GM12801 (cell line): Measurements from ENCODE around the gene MMP28.
A peak's percentile ranks its signal among the peaks of the same experiment; 100 is the strongest.

ENCODE experiments used
- TF ChIP-seq, protein P1 (sequence below): IDR thresholded peaks from one replicate; pipeline ENCODE4 v1.5.1; 2011; ENCODE audit warnings: control low read depth; ENCODE audit not compliant: insufficient read length; ENCODE audit errors: extremely low read depth

Gene MMP28

GRCh38 chr17:35808962-35809854 lies 13.8 kb upstream of the MMP28 start, which contains the start of gene TAF15:
TAF15 (plus strand) TSS chr17:35809484; CDS start chr17:35809570, 86 bp downstream.
- TF ChIP-seq, protein P1, sequence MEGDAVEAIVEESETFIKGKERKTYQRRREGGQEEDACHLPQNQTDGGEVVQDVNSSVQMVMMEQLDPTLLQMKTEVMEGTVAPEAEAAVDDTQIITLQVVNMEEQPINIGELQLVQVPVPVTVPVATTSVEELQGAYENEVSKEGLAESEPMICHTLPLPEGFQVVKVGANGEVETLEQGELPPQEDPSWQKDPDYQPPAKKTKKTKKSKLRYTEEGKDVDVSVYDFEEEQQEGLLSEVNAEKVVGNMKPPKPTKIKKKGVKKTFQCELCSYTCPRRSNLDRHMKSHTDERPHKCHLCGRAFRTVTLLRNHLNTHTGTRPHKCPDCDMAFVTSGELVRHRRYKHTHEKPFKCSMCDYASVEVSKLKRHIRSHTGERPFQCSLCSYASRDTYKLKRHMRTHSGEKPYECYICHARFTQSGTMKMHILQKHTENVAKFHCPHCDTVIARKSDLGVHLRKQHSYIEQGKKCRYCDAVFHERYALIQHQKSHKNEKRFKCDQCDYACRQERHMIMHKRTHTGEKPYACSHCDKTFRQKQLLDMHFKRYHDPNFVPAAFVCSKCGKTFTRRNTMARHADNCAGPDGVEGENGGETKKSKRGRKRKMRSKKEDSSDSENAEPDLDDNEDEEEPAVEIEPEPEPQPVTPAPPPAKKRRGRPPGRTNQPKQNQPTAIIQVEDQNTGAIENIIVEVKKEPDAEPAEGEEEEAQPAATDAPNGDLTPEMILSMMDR = no peak

DNA sequence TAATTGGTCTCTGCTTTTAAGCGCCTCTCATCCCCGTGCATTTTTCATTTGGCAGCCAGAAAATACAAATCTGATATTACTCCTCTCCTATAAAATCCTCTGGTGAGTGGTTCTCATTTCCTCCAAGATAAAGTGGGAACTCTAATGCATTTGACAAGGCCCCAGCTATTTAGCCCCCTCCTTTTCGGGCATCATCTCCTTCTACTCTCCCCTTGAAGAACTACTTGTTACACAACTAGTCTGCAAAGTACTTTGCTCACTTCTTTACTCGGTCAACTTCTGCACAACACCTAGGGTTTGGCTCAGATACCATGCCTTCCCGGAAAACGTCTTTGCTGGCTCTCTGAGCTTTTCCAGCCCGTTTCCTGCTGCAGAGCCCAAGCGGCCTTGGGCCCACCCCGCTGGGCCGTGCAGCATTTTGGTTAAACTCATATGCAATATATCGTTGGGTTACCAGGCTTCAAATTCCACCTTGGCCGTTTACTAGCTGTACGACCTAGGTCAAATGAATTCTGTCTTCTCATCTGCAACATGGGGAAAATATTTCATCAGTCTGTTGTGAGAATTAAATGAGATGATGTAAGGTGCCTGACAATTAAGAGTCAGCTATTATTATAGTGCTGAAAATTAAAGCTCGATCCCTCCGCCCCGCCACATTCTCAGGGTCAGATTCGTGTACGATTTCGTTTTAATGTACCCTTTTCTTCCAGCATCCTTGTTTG lies 13.0 kb upstream of the MMP28 start:
- TF ChIP-seq, protein P1 = no peak

DNA sequence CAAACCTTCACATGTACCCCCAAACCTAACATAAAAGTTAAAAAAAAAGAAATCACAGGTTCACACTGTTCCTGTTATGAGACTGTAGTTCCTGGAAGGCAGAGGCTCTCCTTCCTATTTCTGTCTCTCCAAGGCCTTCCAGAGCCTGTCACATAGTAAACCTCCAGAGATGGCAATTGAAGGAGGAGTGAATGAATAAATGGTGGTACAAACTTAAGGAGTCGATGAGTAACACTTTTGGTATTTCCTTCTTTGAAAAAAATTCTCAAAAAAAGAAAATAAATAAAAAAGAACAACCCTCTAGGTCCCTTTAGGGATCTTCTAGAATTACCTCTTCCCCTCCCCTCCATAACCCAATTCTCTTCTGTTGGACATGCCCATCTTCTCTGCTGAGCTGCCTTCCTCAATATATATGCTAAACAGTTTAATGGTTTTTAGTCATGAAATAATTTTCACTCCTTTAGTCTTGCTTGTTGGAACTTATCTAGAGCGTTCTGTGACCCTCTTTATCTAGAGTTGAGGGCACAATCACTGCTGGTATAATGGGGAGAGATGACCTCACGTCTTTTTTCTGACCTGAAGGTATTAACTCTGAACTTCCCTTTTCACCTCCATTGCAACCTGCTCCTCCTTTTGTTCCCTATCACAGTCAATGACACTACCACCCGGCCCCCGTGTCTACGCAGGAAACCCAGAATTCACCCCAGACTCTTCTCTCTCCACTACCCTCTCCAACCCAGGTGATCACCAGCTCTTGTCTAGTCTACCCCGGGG lies 12.1 kb upstream of the MMP28 start:
- TF ChIP-seq, protein P1 = no peak

- TF ChIP-seq, protein P1 = peak; percentile 76
Observed at GRCh38 chr17:35804658-35805192, 9.3 kb upstream of the MMP28 start.

DNA sequence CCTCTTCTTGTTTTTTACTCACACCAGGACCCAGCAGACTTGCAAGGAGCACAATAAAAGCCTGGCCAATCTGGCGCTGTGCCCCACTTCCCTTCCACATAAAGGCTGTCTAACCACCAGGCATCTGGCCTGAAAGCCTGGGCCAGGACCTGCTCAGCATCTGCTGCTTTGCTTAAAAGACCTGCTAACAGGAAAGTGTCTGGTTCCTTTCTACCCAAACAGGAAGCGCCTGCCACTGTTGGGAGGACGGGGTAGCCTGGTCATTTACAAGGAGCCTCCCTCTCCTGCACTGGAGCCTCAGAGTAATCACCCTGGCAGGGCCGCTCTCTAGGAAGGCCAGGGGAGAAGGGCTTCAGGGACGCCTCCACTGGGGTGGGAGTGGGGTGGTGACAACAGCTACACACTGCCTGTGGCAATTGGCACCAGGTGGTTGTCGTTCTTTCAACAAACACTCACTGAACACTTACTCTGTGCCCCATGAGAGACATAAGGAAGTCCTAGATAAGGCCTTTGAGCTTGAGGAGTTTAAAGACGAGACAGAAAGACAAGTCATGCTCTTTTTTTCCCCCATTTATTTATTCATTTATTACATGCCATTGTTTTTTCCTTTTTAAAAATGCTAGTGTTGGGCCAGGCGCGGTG lies 6.3 kb upstream of the MMP28 start:
- TF ChIP-seq, protein P1 = no peak

- TF ChIP-seq, protein P1 = no peak
Observed at GRCh38 chr17:35799942-35800341, 4.5 kb upstream of the MMP28 start.

GRCh38 chr17:35797918-35798317 lies 2.5 kb upstream of the MMP28 start:
- TF ChIP-seq, protein P1 = no peak
